GM12801 (cell line): Measurements from ENCODE around the gene NFS1.

Experiments used
- TF ChIP-seq, protein P1 (sequence below): IDR thresholded peaks from one replicate; pipeline ENCODE4 v1.5.1; 2011; ENCODE audit warnings: control low read depth; ENCODE audit not compliant: insufficient read length; ENCODE audit errors: extremely low read depth

NFS1 gene

DNA sequence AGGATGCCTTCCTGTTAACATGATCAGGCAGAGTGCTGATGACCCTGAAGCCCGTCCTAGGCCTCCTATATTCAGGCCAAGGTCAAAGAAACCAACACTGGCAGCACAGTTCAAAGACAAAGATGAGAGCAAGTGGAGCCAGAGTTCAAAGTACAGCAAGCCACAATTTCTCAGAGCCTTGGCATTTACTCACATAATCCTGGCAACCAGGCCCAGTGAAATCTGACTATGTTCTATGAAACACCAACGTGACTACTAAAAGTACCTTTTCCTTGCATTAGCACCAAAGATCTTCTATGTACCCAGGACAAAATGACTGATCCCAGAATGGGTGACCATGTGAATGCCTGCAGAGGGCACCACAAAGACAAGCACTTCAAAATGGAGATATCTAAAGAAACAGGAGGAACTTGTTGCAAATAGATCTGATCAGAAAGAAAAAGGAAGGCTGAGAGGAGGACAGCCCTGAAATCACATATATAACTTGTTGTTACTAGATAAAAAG lies 3.9 kb downstream of the NFS1 start:
- TF ChIP-seq, protein P1, sequence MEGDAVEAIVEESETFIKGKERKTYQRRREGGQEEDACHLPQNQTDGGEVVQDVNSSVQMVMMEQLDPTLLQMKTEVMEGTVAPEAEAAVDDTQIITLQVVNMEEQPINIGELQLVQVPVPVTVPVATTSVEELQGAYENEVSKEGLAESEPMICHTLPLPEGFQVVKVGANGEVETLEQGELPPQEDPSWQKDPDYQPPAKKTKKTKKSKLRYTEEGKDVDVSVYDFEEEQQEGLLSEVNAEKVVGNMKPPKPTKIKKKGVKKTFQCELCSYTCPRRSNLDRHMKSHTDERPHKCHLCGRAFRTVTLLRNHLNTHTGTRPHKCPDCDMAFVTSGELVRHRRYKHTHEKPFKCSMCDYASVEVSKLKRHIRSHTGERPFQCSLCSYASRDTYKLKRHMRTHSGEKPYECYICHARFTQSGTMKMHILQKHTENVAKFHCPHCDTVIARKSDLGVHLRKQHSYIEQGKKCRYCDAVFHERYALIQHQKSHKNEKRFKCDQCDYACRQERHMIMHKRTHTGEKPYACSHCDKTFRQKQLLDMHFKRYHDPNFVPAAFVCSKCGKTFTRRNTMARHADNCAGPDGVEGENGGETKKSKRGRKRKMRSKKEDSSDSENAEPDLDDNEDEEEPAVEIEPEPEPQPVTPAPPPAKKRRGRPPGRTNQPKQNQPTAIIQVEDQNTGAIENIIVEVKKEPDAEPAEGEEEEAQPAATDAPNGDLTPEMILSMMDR: no peak

DNA sequence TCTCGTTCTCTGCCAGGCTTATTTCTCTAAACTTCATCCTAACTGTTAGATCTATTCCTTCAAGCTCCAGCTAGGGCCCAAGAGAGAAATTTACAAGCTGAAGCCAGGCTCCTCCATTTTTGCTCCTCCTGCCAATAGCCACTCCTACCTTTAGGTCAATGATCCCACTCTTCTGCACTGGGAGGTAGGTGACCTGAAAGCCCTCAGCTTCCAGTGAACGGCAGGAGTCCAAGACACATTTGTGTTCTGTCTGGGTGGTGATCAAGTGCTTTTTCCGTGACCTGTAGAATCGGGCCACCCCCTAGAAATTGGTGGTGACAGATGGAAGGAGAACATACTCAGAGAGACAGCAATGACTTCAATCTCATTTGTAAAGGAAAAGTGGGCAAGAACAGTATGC lies 8.9 kb downstream of the NFS1 start:
- TF ChIP-seq, protein P1: no peak

DNA sequence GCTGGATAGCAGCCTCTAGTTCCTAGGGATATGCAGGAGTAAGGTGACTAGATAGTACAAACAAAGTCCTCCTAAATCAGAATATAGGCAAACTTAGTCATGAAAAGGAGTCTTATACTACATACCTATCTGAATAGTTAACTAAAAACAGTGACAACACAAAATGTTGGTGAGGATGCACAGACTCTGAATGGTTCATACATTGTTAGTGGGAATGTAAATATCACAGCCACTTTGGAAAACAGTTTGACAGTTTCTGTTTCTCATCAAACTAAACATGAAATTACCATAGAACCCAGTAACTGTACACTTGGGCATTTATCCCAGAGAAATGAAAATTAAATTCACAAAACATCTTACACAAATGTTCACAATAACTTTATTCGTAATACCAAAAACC lies 17.2 kb downstream of the NFS1 start:
- TF ChIP-seq, protein P1: no peak

DNA sequence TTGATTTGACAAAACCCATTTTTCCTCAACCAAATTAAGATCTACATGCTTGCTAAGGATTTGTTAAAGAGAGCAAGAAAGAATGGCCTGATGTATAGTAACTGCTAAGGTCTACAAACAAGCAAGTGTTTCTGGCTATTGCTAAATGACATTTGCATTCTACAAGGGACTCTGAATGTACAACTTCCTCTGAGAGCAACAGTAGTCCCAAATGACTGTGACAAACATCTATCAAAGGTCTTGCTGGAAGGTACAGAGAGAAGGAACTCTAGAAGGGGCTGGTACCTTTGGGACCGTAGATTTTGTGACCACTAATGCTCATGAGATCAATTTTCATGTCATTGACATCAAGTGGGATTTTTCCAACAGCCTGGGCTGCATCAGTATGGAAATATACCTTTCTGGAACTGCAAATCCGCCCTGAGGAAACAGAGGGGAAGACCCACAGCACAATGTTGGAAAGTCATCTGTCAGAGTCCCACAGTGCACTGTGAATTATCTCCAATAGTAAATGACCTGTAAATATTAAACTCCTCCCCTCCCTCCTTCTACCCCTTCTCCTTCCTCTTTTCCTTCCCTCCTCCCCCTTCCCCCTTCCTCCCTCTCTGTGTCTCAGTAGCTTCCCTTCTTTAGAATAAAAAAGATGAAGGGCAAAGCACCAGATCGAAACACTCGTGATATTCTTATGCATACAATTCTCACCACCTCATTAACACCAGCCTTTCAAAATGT lies 18.5 kb downstream of the NFS1 start:
- TF ChIP-seq, protein P1: no peak

DNA sequence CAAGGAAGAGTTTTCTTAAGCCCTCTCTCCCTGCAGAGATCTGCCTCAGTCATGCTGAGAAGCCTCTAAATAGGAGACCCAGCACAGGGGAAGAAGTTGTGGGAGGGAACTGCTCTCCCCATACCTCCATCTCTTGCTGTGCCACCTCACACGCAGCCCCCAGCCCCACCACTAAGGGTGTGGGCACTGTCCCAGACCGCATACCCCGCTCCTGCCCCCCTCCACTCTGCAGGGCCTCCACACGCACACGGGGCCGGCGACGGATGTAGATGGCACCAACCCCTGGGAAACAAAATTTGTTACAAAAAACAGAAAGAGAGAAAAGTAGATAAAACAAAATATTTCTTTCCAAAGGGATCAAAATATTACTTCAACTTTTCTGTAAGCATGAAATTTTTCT lies 24.2 kb downstream of the NFS1 start:
- TF ChIP-seq, protein P1: no peak

DNA sequence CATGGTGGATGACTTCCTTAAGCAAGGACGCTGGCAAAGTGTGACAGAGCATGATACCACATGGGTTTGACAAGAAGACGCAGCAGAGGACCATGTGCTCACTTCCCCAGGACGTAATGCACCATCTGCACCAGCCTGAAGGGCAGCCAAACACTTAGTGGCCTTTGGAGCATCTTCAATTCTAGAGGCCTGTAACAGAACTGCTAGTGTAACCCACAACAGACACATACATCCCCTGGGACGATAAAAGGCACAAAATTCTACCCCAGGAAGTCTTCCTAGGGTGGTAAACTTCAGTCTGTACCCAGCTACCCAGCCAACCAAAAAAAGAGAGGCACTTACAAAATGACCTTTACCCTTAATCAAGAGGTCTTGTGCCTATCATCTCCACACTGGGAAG lies 25.3 kb downstream of the NFS1 start:
- TF ChIP-seq, protein P1: no peak

DNA sequence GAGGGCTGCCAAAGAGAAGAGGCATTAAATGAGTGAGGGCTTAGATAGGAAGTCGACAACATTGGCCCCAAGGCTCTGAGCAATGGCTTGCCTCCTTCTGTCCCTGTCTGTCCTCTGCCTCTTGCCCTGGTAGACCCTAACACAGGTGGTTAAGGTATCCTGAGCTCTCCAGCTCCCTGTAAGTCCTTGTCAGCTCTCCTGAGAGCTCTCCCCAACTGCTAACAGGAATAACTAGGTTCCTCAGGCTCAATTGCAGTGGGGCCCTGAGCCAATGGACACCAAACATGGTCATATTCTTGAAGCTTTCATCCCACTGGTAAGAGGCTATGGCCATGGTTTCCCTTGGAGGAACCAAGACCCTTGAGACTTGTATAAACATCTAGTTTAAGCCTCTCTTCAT lies 29.5 kb downstream of the NFS1 start:
- TF ChIP-seq, protein P1: no peak
